GM19452 (cell line): Measurements from ENCODE around the gene NEU3.
"Not testable (repeated sequence)": the region's sequence is repeated elsewhere in the genome, so short reads cannot be mapped to it uniquely, and the experiment has no call there.

ENCODE experiments used
- ATAC-seq: cut with Tn5 transposase; IDR thresholded peaks from one replicate; pipeline ENCODE4 v1.9.1; 2021; ENCODE audit not compliant: unreplicated experiment

The NEU3 gene

DNA sequence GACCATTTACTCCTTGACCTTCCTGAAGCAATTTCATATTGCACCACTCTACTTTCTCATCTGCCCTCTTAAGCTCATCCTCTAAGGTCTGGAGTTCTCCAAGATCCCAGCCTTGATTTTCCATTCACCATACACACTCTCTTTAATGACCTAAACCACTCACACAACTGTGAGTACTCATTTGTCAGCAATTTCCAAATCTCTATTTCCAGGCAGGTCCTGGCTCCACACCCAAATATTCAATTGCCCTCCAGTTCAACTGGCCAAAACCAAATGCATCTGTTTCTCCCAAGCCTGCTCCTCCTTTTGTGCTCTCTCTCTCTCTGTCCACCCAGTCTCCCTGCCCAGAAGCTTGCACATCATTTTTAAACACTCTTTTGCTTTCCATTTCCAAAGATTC is 39.6 kb downstream of the NEU3 start:
- ATAC-seq, result no peak

DNA sequence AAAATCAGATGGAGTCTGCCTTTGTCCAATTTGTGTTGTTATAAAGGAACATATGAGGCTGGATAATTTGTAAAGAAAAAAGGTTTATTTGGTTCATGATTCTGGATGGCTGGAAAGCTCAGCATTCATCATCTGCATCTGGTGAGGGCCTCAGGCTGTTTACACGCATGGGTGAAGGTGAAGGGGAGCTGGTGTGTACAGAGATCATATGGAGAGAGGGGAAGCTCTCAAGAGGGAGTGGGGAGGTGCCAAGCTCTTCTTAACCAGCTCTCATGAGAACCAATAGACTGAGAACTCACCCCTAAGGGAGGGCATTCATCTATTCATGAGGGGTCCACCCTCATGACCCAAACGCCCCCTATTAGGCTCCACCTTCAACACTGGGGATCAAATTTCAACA is 40.0 kb downstream of the NEU3 start:
- ATAC-seq, result no peak

DNA sequence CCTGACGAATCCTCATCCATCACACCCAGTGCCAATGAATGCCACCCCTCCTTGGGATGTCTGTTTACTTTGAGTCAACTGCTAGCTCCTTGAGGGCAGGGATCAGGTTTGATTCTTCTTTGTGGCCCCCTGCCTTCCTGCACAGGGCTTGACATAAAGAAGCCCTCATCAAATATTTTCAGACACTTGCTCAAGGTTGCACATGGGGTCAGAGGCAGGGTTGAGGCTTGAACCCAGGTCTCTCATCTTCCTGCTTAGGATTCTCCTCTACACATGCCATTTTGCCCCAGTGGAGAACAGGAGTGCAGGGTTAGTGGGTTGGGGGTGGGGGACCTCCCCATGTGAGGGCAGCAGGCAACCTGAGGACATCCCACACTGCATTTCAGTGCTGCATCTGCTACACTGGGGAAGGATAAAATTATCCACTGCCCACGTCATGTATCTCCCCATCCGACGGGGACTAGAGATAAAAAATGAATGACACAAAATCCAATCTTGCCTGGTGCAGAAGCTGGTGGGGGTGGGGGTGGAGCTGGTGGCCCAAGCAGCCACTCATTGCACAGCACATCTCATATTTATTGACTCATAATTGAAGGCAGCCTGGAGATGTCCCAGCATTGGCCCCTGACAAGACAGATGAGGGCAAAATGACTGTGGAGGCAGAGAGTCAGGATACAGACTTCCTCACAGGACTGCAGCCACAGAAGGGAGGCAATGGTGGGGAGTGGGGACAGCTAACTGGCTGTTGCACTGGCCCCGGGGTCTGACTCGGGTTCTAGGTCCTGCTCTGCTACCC is 41.3 kb downstream of the NEU3 start:
- ATAC-seq, result no peak

DNA sequence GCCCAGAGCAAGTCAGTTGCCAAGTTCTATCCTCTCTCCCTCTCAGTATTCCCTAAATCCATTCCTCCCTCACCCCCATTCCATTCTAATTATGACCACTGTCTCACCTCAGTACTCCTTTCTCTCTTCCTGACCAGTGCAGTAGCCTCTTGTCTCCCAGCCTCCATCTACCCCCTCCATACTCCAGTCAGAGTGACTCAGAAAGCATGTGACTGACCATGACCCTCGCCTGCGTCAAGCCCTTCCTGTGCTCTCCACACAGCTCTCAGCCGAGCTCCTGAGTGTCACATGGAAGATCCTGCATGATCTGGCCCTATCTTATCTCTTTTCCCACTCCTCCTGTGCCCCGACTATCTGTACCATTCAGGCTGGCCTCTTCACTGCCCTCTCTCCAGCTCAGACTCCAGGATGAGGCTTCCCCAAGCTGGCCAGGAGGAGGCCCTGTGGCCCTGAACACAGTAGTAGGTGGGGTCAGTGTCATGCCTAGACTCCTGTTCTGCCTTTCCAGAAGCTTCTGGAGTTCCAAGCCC is 42.6 kb downstream of the NEU3 start:
- ATAC-seq, result no peak

DNA sequence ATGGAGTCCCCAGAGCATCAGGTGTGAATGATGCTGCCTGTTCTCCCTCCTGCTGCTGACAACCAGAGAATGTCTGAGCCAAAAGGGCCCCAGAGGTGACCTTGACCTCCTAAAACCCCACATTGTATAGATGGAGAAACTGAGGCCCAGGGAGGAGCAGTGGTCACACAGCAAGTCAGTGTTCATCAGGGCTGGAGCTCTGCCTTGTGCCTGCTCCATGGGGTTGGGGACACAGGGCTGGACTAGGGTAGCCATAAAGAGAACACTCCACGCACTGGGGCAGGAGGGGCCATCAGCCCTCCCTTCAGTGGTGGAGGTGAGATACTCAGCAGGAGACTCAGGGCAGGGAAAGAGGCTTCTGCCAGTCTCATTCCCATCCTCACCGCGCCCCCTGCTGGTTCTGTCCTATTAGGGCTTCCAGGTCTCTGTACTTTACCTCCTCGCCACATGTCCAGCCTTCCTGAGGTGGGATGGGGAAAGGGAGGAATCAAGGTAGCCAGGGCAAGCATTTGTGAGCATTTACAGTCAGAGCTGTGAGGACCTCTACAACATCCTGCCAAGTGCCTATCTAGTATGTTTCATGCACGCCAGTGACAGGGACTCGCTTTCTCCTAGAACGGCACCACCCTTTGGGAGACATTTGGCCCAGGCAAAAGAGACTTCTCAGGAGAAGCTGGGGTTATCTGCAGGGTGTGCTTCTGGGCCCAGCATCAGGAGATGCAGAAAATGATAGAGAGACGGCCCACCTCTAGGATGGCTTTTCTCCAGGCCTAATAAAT is 43.2 kb downstream of the NEU3 start:
- no peak for ATAC-seq

DNA sequence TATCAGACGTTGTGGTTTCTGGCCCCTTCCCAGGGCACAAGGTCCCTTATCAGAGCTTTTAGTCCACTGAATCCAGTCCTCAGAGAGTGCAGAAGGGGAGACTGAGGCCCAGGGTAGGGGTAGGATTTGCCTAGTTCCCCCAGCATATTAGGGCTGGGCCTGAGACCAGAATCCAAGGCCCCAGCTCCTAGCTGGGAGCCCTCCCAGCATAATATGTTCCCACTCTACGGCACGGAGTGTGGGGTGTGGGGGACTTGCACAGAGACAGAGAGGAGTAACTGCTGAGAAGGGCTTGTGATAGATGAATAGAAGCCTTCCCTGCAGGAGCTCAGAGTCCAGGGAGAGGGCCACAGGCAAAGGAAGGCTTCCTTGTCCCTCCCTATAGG is 43.8 kb downstream of the NEU3 start:
- ATAC-seq, result no peak

DNA sequence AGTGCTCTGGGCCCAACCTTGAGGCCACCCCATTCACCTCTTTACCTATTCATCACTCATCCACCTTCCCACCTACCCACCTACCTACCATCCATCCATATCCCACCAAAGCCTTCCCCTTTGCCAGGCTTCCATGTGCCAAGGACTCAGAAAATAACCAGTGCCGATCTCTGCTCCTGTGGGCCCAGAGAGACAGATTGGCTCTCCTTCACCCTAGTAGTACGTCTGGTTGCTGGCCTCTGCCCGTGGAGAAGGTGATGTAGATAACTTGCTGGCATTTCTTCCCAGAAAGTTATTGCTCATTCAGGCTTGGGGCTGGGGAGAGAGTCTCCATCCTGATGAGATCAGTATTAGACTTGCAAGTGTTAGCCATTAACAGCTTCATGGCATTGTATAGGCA is 45.2 kb downstream of the NEU3 start:
- no peak for ATAC-seq

DNA sequence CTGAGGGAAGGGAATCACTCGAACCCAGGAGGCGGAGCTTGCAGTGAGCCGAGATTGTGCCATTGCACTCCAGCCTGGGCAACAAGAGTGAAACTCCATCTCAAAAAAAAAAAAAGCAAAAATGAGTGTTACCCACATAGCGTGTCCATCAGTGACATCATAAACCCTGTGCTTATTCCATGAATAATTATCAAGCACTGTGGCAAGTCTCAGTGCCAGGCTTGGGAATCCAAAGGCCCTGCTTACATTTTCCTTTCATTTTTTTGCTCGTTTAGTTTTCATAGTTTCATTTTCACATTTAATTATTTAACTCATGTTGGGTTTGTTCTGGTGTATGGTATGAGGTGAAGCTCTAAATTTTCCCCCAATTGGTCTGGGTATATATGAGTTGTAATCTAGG is 46.5 kb downstream of the NEU3 start:
- ATAC-seq, result no peak

DNA sequence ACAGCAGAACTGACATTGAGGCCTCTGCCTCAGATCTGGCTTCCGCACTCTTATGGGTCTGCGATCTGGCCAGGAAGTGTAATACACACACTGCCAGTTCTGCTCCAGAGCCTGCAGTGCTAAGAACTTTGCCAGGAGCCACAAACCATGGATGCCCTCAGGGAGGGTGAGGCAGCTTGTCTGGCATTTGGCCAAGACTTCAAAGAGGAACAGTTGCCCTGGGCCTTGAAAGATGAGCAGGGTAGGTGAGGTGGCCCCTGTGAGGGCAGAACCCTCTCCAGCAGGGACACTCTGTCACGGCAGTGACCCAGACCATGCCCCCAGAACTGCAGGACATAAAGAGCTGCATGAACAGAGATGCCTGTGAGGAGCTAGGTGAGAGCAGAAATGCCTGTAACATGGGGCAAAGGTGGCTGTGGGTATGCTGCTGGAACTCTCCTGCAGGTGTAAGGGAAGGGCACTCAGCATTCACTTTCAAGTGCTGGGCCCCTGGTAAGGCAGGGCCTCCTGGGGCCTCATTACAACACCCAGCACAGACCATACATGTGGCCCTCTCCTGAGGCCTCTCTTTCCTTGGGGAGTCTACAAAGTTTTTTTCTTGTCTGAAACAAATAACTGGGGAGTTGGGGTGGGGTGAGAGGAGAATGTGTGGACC is 47.3 kb downstream of the NEU3 start:
- no peak for ATAC-seq

DNA sequence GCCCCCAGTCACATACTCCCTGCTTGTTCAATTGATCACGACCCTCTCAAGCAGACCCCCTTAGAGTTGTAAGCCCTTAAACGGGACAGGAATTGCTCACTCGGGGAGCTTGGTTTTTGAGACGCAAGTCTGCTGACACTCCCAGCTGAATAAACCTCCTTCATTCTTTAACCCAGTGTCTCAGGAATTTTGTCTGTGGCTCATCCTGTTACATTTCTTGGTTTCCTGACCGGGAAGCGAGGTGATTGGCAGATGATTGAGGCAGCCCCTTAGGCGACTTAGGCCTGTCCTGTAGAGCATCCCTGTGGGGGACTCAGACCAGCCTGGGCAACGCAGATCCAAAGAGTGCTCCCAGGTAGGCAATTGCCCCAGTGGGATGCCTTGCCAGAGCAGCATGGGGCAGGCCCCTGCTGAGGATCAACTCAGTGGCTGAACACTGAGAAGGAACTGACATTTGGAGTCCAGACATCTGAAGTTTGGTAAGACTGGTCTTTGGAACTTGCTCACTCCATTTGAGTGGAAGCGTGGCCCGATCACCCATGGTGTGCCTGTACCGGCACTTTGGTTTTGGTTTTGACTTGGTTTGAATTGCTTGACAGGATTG is 51.5 kb downstream of the NEU3 start:
- no peak for ATAC-seq

DNA sequence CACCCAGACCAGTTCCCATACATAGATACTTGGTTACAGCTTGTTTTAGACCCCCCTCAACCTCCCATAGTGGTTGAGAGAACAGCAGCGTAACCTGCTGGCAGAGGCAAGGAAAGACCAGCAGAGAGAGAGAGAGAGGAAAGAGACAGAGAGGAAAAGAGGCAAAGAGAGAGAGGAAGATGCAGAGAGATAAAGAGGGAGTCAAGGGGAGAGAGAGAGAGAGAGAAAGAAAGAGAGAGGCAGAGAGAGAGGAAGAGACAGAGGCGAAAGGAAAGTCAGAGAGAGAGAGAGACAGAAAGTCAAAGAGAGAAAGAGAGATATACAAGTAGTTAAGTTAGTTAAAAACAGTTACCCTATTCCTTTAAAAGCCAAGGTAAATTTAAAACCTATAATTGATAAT is 52.5 kb downstream of the NEU3 start:
- no peak for ATAC-seq

DNA sequence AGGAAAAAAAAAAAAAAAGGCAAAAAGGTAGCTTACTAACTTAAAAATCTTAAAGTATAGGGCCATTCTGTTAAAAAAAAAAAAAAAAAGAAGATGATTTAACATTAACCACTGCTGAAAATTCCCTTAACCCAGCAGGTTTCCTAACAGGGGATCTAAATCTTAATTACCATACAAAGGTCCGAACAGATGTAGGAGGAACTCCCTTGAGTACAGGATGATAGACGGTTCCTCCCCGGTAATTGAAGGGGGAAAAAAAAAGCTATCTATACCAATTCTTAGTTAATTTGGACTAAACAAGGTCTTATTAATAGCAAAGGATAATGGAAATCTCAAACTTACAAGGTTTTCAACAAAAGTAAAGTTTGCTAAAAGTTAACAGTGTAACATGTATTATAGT is 53.1 kb downstream of the NEU3 start:
- ATAC-seq, result not testable (repeated sequence)

DNA sequence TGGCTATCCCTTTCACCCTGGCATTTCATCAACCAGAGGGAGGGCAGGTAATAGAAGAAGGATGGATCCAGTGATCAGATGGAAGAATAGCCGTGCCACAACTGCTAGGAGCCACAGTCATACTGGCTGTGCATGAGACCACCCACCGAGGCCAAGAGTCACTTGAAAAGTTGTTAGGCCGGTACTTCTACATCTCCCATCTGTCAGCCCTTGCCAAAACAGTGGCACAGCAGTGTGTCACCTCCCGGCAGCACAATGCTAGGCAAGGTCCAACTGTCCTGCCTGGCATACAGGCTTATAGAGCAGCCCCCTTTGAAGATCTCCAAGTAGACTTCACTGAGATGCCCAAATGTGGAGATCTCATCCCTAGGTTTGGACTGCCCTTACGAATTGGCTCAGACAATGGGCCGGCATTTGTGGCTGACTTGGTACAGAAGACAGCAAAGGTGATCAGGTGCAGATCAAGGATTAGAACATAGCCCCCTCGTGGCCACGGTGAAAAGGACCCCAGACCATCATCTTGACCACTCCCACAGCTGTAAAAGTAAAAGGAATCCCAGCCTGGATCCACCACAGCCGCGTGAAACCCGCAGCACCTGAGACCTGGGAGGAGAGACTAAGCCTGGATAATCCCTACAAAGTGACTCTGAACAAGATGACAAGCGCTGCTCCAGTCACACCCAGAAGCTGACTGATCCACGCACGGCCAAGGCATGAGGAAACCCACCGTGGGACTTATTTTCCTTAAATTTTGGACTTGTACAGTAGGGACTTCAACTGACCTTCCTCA is 55.8 kb downstream of the NEU3 start:
- not testable (repeated sequence) for ATAC-seq

DNA sequence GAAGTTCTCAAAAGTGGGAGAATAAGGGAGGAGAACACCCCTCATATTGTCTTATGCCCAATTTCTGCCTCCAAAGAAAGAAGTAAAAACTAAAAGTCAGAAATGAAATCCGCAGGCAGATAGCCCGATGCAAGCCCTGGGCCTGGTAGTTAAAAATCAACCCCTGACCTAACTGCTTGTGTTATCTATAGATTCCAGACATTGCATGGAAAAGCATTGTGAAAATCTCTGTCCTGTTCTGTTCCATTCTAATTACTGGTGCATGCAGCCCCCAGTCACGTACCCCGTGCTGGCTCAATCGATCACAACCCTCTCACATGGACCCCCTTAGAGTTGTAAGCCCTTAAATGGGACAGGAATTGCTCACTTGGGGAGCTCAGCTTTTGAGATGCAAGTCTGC is 57.9 kb downstream of the NEU3 start:
- not testable (repeated sequence) for ATAC-seq

DNA sequence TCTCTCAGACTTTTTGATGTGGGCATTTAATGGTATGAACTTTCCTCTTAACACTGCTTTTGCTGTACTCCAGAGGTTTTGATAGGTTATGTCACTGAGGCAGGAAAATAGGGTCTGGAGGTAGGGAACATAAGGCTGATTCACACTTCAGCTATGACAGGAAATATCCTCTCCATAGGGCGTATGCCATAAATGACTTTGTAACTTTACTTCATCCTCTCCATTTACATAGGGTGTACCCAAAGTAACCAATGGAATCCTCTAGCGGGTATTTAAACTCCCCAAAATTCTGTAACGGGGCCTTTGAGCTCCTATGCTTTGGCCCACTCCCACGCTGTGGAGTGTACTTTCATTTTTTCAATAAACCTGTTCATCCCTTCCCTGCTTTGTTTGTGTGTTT is 58.5 kb downstream of the NEU3 start:
- no peak for ATAC-seq

DNA sequence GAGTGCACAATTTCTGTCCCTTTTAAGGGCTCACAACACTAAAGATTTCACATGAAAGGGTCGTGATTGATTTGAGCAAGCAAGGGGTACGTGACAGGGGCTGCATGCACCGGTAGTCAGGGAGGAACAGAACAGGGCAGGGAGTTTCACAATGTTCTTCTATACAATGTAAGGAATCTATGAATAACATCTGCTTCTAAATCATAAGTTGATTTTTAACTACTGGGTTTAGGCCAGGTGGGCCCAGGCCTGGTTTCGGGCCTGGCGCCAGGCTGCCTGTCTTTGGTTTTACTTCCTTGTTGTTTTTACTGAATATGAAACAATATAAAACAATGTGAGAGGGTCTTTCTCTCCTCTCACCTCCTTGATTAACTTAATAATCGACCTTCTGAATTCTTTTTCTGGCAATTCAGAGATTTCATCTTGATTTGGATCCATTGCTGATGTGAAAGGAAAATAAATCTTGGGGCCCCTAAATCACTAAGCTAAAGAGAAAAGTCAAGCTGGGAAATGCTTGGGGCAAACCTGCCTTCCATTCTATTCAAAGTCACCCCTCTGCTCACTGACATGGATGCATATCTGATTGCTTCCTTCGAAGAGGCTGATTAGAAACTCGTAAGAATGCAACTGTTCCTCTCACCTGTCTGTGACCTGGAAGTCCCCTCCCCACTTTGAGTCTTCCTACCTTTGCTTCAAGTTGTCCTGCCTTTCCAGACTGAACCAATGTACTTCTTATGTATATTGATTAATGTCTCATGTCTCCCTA is 61.0 kb downstream of the NEU3 start:
- not testable (repeated sequence) for ATAC-seq

DNA sequence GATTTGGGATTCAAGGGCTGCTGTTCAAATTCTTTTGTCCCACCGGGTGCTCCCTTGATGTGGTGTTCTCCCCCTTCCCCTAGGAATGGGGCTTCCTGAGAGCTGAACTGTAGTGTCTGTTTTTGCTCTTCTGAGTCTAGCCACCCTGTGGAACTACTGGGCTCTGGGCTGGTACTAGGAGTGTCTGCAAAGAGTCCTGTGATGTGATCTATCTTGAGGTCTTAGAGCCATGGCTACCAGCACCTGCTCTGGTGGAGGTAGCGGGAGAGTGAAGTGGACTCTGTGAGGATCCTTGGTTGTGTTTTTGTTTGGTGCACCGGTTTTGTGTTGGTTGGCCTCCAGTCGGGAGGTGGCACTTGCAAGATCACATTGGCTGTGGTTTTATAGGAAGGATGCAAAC is 61.8 kb downstream of the NEU3 start:
- ATAC-seq, result no peak

DNA sequence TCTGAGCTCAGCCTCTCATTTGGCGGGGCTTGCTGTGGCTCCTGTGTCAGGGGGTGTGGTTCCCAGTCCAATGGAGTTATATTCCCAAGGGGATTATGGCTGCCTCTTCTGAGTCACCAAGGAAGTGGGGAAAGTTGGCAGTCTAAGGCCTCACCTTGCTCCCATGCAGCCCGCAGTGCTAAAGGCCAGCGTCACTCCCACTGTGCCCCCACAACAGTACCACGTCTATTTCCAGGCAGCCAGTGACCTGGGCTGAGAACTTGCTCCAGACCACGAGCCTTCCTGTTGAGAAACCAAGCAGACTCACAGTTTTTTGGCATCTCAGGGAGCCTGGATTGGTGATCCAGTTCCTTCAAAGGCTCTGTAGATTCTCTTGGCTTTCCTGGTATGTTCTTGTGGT is 62.3 kb downstream of the NEU3 start:
- ATAC-seq, result no peak

DNA sequence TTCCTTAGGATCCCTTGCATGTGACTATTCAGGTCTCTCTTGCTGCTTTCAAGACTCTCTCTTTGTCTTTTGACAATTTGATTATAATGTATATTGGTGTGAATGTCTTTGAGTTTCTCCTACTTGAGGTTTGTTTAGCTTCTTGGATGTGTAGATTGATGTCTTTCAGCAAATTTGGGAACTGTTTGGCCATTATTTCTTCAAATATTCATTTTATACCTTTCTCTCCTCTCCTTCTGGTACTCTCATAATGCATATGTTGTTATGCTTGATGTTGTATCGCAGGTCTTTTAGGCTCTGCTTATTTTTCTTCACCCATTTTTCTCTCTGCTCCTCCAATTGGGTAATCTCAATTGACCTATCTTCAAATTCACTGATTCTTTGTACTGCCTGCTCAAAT is 63.7 kb downstream of the NEU3 start:
- no peak for ATAC-seq

DNA sequence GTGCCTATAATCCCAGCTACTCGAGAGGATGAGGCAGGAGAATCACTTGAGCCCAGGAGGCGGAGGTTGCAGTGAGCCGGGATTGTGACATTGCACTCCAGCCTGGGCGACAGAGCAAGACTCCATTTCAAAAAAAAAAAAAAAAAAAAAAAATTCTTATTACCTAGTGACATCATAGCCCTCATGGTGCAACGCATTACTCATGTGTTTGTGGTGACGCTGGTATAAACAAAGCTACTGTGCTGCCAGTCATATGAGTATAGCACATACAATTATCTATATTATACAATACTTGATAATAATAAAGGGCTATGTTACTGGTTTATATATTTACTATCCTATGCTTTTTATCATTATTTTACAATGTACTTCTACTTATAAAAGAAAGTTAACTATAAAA is 66.8 kb downstream of the NEU3 start:
- no peak for ATAC-seq
